Stimulated activated CD8-positive, alpha-beta memory T cell treated with anti-CD3 and anti-CD28 coated beads, Interleukin-4, amount 100 ng/mL, for 4 hours (primary cell): ENCODE data around the gene ARL5B.

Experiments
- DNase-seq, 2 donors: peaks; one replicate each; pipeline ENCODE4 v3.0.0-alpha.2; 2020; ENCODE audit warnings: low read depth in 2 of 2, low spot score in 1 of 2

Gene ARL5B

GRCh38 chr10:18658271-18659124, 733 bp upstream of the ARL5B start:
- DNase-seq = no peak

GRCh38 chr10:18659819-18660535, 746 bp downstream of the ARL5B start:
- no peak for DNase-seq

GRCh38 chr10:18660816-18661431, 1.7 kb downstream of the ARL5B start:
- DNase-seq = no peak

GRCh38 chr10:18664841-18665478, 5.7 kb downstream of the ARL5B start:
- no peak for DNase-seq

- no peak for DNase-seq
Observed at GRCh38 chr10:18665815-18666558, 6.8 kb downstream of the ARL5B start.

GRCh38 chr10:18666810-18667209, 7.6 kb downstream of the ARL5B start:
- DNase-seq = no peak

GRCh38 chr10:18668026-18668425, 8.8 kb downstream of the ARL5B start:
- no peak for DNase-seq

- no peak for DNase-seq
Observed at GRCh38 chr10:18675086-18675801, 16.0 kb downstream of the ARL5B start.

- no peak for DNase-seq
Observed at GRCh38 chr10:18680754-18681153, 21.5 kb downstream of the ARL5B start.

GRCh38 chr10:18681366-18681765, 22.1 kb downstream of the ARL5B start:
- DNase-seq = no peak

- DNase-seq = no peak
Observed at GRCh38 chr10:18681971-18682411, 22.8 kb downstream of the ARL5B start.

- DNase-seq = no peak
Observed at GRCh38 chr10:18683427-18683826, 24.2 kb downstream of the ARL5B start.

GRCh38 chr10:18684416-18684815, 25.2 kb downstream of the ARL5B start:
- no peak for DNase-seq

GRCh38 chr10:18684953-18685352, 25.7 kb downstream of the ARL5B start:
- DNase-seq = no peak

GRCh38 chr10:18685555-18685954, 26.3 kb downstream of the ARL5B start:
- no peak for DNase-seq

- DNase-seq = no peak
Observed at GRCh38 chr10:18687195-18687594, 28.0 kb downstream of the ARL5B start.

GRCh38 chr10:18687706-18688105, 28.5 kb downstream of the ARL5B start:
- DNase-seq = no peak

GRCh38 chr10:18689498-18689897, 30.3 kb downstream of the ARL5B start:
- no peak for DNase-seq

GRCh38 chr10:18690541-18690940, 31.3 kb downstream of the ARL5B start:
- no peak for DNase-seq
